Measurements from ENCODE around the gene JTB.

JTB gene

GRCh38 chr1:153932156-153933131, 45.0 kb downstream of the JTB start:
- DNase-seq (ENCODE audit: low read depth in 2 of 2) = no peak

- DNase-seq (ENCODE audit: low read depth in 2 of 2) = no peak
These were observed 47.2 kb downstream of the JTB start for GRCh38 chr1:153929981-153930948.

GRCh38 chr1:153929426-153929825, 48.0 kb downstream of the JTB start:
- no peak for DNase-seq (ENCODE audit: low read depth in 2 of 2)

GRCh38 chr1:153928791-153929341, 48.6 kb downstream of the JTB start:
- DNase-seq (ENCODE audit: low read depth in 2 of 2) = no peak

- DNase-seq (ENCODE audit: low read depth in 2 of 2) = no peak
These were observed 49.2 kb downstream of the JTB start for GRCh38 chr1:153928245-153928644.

- no peak for DNase-seq (ENCODE audit: low read depth in 2 of 2)
These were observed 51.1 kb downstream of the JTB start for GRCh38 chr1:153926405-153926804.

Measured in stimulated activated CD8-positive, alpha-beta memory T cell treated with anti-CD3 and anti-CD28 coated beads, Interleukin-15, amount 100 ng/mL, for 48 hours (primary cell).